Measurements from ENCODE around the gene SLC45A1. TPM values are rescaled to one million over a fixed set of nuclear protein-coding genes. Genes with fewer than 3 reads are reported as not detected.

Gene SLC45A1
- total and polyA plus RNA-seq, 9 of the 15 experiments (the other 6 are each of a cell fraction or from before 2014, with no cell fraction given), result not detected

DNA sequence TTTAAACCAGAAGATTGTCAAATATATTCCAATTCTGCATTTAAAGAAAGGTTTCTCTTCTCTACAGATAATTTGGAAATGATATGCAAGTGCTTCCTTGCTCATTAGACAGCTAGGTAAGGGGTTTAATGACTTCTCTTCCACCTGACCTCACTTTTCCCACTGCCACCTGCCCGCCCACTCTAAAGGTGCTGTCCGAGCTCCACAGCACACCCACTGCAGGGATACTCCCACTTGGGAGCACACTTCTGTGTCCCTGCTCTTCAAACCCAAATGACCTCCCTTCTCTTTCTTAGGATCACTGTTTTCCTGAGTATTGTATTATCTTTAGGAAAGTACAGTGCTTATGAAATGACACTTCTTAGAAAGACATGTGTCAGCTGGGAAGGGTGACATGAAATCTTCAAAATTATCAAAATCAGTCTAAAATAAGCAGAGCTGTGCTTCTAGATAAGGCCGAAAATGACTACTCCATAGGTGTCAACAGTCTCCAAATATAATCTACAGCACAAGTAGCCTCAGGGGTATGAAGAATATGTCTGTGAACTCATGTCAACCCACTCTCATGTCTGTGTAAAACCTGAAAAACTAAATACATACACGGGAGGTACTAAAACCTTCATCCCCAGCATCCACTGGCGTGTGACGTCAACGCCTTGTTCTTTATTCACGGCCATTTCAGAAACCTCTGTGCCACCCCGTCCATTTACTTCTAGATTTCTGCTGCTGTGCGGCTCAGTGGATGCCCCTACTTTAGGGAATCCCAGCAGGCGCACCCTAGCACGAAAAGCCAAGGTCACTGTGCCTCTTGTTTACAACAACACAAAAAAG, 71.0 kb downstream of the SLC45A1 start (continued):
- TF ChIP-seq, protein P1, sequence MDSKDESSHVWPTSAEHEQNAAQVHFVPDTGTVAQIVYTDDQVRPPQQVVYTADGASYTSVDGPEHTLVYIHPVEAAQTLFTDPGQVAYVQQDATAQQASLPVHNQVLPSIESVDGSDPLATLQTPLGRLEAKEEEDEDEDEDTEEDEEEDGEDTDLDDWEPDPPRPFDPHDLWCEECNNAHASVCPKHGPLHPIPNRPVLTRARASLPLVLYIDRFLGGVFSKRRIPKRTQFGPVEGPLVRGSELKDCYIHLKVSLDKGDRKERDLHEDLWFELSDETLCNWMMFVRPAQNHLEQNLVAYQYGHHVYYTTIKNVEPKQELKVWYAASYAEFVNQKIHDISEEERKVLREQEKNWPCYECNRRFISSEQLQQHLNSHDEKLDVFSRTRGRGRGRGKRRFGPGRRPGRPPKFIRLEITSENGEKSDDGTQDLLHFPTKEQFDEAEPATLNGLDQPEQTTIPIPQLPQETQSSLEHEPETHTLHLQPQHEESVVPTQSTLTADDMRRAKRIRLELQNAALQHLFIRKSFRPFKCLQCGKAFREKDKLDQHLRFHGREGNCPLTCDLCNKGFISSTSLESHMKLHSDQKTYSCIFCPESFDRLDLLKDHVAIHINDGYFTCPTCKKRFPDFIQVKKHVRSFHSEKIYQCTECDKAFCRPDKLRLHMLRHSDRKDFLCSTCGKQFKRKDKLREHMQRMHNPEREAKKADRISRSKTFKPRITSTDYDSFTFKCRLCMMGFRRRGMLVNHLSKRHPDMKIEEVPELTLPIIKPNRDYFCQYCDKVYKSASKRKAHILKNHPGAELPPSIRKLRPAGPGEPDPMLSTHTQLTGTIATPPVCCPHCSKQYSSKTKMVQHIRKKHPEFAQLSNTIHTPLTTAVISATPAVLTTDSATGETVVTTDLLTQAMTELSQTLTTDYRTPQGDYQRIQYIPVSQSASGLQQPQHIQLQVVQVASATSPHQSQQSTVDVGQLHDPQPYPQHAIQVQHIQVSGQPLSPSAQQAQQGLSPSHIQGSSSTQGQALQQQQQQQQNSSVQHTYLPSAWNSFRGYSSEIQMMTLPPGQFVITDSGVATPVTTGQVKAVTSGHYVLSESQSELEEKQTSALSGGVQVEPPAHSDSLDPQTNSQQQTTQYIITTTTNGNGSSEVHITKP (IDR thresholded peaks at IDR 0.05; ENCODE audit: partially characterized antibody), result no peak
- TF ChIP-seq, protein P2, sequence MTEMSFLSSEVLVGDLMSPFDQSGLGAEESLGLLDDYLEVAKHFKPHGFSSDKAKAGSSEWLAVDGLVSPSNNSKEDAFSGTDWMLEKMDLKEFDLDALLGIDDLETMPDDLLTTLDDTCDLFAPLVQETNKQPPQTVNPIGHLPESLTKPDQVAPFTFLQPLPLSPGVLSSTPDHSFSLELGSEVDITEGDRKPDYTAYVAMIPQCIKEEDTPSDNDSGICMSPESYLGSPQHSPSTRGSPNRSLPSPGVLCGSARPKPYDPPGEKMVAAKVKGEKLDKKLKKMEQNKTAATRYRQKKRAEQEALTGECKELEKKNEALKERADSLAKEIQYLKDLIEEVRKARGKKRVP (CRISPR knock-in tag; IDR thresholded peaks at IDR 0.05), result no peak
- TF ChIP-seq ZNF184 (CRISPR knock-in tag; IDR thresholded peaks at IDR 0.05), result no peak
- TF ChIP-seq, protein P3, sequence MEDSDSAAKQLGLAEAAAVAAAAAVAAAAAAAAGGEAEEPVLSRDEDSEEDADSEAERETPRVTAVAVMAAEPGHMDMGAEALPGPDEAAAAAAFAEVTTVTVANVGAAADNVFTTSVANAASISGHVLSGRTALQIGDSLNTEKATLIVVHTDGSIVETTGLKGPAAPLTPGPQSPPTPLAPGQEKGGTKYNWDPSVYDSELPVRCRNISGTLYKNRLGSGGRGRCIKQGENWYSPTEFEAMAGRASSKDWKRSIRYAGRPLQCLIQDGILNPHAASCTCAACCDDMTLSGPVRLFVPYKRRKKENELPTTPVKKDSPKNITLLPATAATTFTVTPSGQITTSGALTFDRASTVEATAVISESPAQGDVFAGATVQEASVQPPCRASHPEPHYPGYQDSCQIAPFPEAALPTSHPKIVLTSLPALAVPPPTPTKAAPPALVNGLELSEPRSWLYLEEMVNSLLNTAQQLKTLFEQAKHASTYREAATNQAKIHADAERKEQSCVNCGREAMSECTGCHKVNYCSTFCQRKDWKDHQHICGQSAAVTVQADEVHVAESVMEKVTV (CRISPR knock-in tag; IDR thresholded peaks at IDR 0.05), result no peak
- TF ChIP-seq, protein P4, sequence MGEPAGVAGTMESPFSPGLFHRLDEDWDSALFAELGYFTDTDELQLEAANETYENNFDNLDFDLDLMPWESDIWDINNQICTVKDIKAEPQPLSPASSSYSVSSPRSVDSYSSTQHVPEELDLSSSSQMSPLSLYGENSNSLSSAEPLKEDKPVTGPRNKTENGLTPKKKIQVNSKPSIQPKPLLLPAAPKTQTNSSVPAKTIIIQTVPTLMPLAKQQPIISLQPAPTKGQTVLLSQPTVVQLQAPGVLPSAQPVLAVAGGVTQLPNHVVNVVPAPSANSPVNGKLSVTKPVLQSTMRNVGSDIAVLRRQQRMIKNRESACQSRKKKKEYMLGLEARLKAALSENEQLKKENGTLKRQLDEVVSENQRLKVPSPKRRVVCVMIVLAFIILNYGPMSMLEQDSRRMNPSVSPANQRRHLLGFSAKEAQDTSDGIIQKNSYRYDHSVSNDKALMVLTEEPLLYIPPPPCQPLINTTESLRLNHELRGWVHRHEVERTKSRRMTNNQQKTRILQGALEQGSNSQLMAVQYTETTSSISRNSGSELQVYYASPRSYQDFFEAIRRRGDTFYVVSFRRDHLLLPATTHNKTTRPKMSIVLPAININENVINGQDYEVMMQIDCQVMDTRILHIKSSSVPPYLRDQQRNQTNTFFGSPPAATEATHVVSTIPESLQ (CRISPR knock-in tag; IDR thresholded peaks at IDR 0.05), result no peak
- peak in 1 of 2 experiments; percentile 83; a peak in 2 of 4 replicates for TF ChIP-seq NONO (IDR thresholded peaks at IDR 0.05; ENCODE audit: low read depth in 2 of 2, low read length in 1 of 2)
- TF ChIP-seq ZNF717 (CRISPR knock-in tag; IDR thresholded peaks at IDR 0.05), result no peak
- TF ChIP-seq FOXK1 (CRISPR knock-in tag; IDR thresholded peaks at IDR 0.05; ENCODE audit: borderline replicate concordance), result no peak
- no peak for TF ChIP-seq RUNX1 (IDR thresholded peaks at IDR 0.05; ENCODE audit: low read depth)
- TF ChIP-seq TEAD1 (CRISPR knock-in tag; IDR thresholded peaks at IDR 0.05), result no peak
- TF ChIP-seq POLR2A (conservative IDR thresholded peaks at IDR 0.05), result no peak
- peak; percentile 88; the same call in 1 of the 2 replicates for TF ChIP-seq GATAD2B (IDR thresholded peaks at IDR 0.05; ENCODE audit: borderline replicate concordance)
- no peak for TF ChIP-seq PPARD (CRISPR knock-in tag; IDR thresholded peaks at IDR 0.05)
- no peak for TF ChIP-seq KAT7 (CRISPR knock-in tag; IDR thresholded peaks at IDR 0.05; ENCODE audit: borderline replicate concordance)
- no peak for TF ChIP-seq RBFOX2 (IDR thresholded peaks at IDR 0.05; ENCODE audit: low read depth, low read length)
- peak; percentile 20; the same call in 1 of the 2 replicates for TF ChIP-seq POLR2AphosphoS5 (IDR thresholded peaks at IDR 0.05; ENCODE audit: control insufficient read depth, insufficient read depth, low read depth, low read length)
- TF ChIP-seq, protein P5, sequence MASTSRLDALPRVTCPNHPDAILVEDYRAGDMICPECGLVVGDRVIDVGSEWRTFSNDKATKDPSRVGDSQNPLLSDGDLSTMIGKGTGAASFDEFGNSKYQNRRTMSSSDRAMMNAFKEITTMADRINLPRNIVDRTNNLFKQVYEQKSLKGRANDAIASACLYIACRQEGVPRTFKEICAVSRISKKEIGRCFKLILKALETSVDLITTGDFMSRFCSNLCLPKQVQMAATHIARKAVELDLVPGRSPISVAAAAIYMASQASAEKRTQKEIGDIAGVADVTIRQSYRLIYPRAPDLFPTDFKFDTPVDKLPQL (IDR thresholded peaks at IDR 0.05; ENCODE audit: extremely low read depth, insufficient read length), result no peak
- TF ChIP-seq TBP (optimal IDR thresholded peaks at IDR 0.05; ENCODE audit: low read depth, low read length), result no peak
- TF ChIP-seq ZNF121 (CRISPR knock-in tag; conservative IDR thresholded peaks at IDR 0.05), result no peak

All from K562 (cell line).